Right atrium auricular region (tissue), 2 donors: Measurements from ENCODE around the gene NRP2. TPM values are rescaled to one million over a fixed set of nuclear protein-coding genes. Genes with fewer than 3 reads are reported as not detected.
A peak's percentile ranks its signal among the peaks of the same experiment; 100 is the strongest.

Source experiments
- DNase-seq: peaks from one replicate; pipeline ENCODE4 v3.0.0-alpha.2; 2019; ENCODE audit warnings: low spot score
- H3K27ac ChIP-seq, 2 donors: fragments of 200-600 bp; sonication (generic); 1 replicate in 1 of 2; 2 replicates in 1 of 2; pipeline ENCODE4 v1.5.1; 2016 to 2019
- H3K27me3 ChIP-seq, 2 donors: fragments of 200-600 bp; sonication (generic); one replicate each; pipeline versions ENCODE4 v1.5.1 to v1.6.0; 2017 to 2019
- H3K36me3 ChIP-seq: fragments of 200-600 bp; sonication (generic); one replicate; pipeline ENCODE4 v1.5.1; 2016
- H3K4me1 ChIP-seq, 2 donors: fragments of 200-600 bp; sonication (generic); one replicate each; pipeline versions ENCODE4 v1.5.1 to v1.6.0; 2017 to 2019
- H3K4me3 ChIP-seq, 2 donors: fragments of 200-600 bp; sonication (generic); 1 replicate in 1 of 2; 2 replicates in 1 of 2; pipeline ENCODE4 v1.5.1; 2017 to 2019; ENCODE audit warnings: mild to moderate bottlenecking in 1 of 2, moderate library complexity in 1 of 2
- H3K9me3 ChIP-seq, 2 donors: fragments of 200-600 bp; sonication (generic); one replicate each; pipeline ENCODE4 v1.5.1; 2019
- total RNA-seq, 2 donors: library from RNA; depleted of rRNA; stranded (reverse); fragments of >200 nt; gene quantifications; one replicate each; pipeline ENCODE4 v1.1.0, GENCODE V29; 2016
- TF ChIP-seq, protein P1 (sequence below), 2 donors: fragments of 200-600 bp; sonication (generic); IDR thresholded peaks; one replicate each; pipeline ENCODE4 v1.5.1; 2019; ENCODE audit warnings: antibody characterized with exemption in 2 of 2

NRP2 gene
- total RNA-seq, 2 donors from 2014 or later = 7.1 to 10.9 TPM

DNA sequence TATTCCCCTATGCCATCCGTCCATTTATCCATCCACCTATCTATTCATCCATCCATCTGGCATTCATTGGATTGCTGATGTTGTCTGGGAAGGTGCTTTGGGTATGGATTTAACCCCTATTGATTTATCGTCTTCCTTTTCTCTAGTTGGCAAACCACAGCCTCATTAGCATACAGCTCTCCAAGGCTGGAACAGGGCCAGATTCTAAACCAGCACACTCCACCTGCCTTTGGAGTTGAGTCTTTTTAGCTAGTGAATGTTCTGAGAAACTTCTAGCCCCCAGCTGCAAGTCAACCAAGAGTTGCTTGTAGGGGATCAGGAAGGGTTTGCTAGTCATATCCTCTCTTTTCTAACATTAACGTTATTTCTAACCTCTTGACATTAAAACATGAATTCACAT lies 90.7 kb downstream of the NRP2 start:
- no peak overlapping the region for H3K4me3 ChIP-seq
- no peaks in the 10 kb centered on the region for H3K9me3 ChIP-seq
- peaks cover 0 to 4% of the 10 kb centered on the region in 2 donors for H3K4me1 ChIP-seq
- H3K36me3 ChIP-seq = no peaks in the 10 kb centered on the region
- H3K27ac ChIP-seq = no peak overlapping the region
- no peak for DNase-seq
- TF ChIP-seq, protein P1, sequence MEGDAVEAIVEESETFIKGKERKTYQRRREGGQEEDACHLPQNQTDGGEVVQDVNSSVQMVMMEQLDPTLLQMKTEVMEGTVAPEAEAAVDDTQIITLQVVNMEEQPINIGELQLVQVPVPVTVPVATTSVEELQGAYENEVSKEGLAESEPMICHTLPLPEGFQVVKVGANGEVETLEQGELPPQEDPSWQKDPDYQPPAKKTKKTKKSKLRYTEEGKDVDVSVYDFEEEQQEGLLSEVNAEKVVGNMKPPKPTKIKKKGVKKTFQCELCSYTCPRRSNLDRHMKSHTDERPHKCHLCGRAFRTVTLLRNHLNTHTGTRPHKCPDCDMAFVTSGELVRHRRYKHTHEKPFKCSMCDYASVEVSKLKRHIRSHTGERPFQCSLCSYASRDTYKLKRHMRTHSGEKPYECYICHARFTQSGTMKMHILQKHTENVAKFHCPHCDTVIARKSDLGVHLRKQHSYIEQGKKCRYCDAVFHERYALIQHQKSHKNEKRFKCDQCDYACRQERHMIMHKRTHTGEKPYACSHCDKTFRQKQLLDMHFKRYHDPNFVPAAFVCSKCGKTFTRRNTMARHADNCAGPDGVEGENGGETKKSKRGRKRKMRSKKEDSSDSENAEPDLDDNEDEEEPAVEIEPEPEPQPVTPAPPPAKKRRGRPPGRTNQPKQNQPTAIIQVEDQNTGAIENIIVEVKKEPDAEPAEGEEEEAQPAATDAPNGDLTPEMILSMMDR (IDR thresholded peaks at IDR 0.05) = no peak
- H3K27me3 ChIP-seq = no peaks in the 10 kb centered on the region

DNA sequence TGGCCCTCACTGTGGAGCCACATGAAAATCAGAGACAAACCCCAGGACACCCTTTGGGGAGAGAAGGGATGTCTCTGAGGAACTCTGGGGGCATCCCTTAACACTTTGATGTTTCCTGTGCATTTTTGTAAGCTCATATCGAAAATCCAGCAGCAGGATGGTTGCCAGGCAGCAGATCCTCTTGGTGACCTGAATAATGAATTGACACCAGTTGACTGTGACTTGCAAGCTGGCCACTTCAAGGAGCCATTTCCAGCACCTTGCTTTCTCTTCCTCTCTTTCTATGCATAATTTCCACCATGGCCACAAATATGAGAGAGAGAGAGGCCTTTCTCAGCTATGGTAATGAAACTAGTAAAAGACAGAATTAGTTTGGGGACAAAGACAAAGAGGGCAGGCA lies 91.7 kb downstream of the NRP2 start:
- H3K4me1 ChIP-seq = no peaks in the 10 kb centered on the region
- H3K27ac ChIP-seq = no peak overlapping the region

DNA sequence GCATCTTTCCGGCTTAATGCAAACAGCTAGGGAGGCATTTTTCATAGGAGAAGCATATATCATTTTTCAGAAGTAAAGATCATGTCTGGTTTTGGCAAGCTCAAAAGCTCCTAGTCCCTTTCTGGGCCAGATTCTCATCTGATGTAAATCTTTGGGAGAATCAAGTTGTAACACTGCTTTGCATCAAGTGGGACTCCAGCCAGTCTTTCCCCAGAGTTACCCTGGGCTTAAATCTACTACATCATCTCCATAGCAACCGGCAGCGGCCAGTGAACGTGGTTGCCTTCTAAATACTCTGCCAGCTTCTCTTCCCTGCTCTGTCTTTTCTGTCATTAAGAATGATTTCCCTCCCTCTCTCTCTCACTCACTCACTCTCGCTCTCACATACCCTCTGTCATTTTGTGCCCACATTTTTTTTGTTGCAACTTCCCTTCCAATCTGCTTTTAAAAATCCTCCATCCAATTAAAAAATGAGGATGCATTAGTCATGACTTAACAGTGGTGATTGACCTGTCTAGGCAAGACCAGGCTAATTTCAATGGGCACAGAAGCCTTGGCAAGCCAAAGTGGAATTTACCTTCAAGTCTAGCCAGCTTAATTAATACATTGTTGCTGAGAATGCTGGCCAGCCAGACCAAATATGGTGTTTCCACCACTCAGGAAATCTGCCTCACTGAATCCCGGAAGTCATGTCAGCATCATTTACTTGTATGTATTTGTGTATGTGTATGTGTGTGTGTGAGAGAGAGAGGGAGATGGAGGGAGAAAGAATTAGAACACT lies 93.0 kb downstream of the NRP2 start:
- Histone ChIP-seq H3K4me3 (no peak overlapping the region), H3K36me3 (no peaks in the 10 kb centered on the region), H3K4me1 (no peaks in the 10 kb centered on the region), H3K27me3 (no peaks in the 10 kb centered on the region), H3K27ac (no peak overlapping the region), H3K9me3 (no peaks in the 10 kb centered on the region)
- DNase-seq = no peak
- TF ChIP-seq, protein P1 (IDR thresholded peaks at IDR 0.05) = no peak

More for the DNA sequence above, 91.7 kb downstream of the NRP2 start:
- DNase-seq = no peak
- H3K36me3 ChIP-seq = no peaks in the 10 kb centered on the region
- no peak overlapping the region for H3K4me3 ChIP-seq
- no peaks in the 10 kb centered on the region for H3K27me3 ChIP-seq
- no peaks in the 10 kb centered on the region for H3K9me3 ChIP-seq
- TF ChIP-seq, protein P1 (IDR thresholded peaks at IDR 0.05) = no peak

DNA sequence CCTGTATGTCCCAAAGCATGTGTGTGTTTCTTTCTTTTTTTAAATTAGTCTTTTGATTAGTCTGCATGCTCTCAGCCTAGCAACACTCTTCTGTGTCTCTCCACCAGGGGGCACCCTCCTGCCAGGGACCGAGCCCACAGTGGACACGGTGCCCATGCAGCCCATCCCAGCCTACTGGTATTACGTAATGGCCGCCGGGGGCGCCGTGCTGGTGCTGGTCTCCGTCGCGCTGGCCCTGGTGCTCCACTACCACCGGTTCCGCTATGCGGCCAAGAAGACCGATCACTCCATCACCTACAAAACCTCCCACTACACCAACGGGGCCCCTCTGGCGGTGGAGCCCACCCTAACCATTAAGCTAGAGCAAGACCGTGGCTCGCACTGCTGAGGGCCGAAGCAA lies 93.8 kb downstream of the NRP2 start:
- Histone ChIP-seq H3K27me3 (no peaks in the 10 kb centered on the region), H3K36me3 (no peaks in the 10 kb centered on the region), H3K9me3 (no peaks in the 10 kb centered on the region), H3K27ac (no peak overlapping the region), H3K4me3 (no peak overlapping the region), H3K4me1 (no peaks in the 10 kb centered on the region)
- no peak for DNase-seq
- TF ChIP-seq, protein P1 (IDR thresholded peaks at IDR 0.05) = peak; percentile 22 to 71

DNA sequence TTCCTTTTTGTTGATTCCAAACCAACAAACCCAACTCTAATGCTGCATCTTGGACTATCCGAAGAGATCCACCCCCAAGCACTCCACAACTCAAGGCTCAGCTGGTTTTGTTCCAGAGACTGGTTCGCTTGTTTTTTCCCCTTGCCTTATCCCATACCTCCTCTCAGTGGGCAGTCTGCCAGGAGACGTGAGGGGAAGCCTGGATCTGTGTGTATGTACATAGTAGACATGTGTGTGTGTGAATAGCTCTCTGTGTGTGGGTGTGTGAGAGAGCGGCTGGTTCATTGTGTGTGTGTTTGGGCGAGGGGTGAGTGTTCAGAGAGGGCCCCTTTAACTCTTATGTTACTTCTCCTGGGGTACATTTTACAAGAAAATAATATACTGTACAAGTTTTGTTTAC lies 94.4 kb downstream of the NRP2 start:
- no peaks in the 10 kb centered on the region for H3K27me3 ChIP-seq
- no peaks in the 10 kb centered on the region for H3K36me3 ChIP-seq
- H3K4me1 ChIP-seq = no peaks in the 10 kb centered on the region
- no peak overlapping the region for H3K27ac ChIP-seq
- H3K4me3 ChIP-seq = no peak overlapping the region
- H3K9me3 ChIP-seq = no peaks in the 10 kb centered on the region
- no peak for DNase-seq
- TF ChIP-seq, protein P1 (IDR thresholded peaks at IDR 0.05) = no peak

GRCh38 chr2:205778356-205778755 lies 96.1 kb downstream of the NRP2 start:
- no peak for DNase-seq
- Histone ChIP-seq H3K27ac (no peak overlapping the region), H3K4me3 (no peak overlapping the region), H3K4me1 (no peaks in the 10 kb centered on the region), H3K9me3 (no peaks in the 10 kb centered on the region), H3K27me3 (no peaks in the 10 kb centered on the region), H3K36me3 (no peaks in the 10 kb centered on the region)
- TF ChIP-seq, protein P1 (IDR thresholded peaks at IDR 0.05) = no peak
